K562 (cell line): ENCODE results near the gene TADA1. TPM values are rescaled to one million over a fixed set of nuclear protein-coding genes. Genes with fewer than 3 reads are reported as not detected.

ENCODE experiments used
- BHLHE40 ChIP-seq: IDR thresholded peaks from 2 replicates; pipeline ENCODE4 v1.6.1; 2011; ENCODE audit warnings: low read length, improper control_type of control experiment
- BRF1 ChIP-seq: IDR thresholded peaks from 3 replicates; pipeline ENCODE4 v1.6.1; 2011; ENCODE audit warnings: borderline replicate concordance, mild to moderate bottlenecking; ENCODE audit not compliant: insufficient read length; ENCODE audit errors: extremely low read depth
- C11orf30 ChIP-seq: fragments of 450-650 bp; IDR thresholded peaks from 2 replicates; pipeline ENCODE4 v1.6.1; 2016; ENCODE audit warnings: low read depth, mild to moderate bottlenecking
- CHD2 ChIP-seq: IDR thresholded peaks from 2 replicates; pipeline ENCODE4 v1.6.1; 2011; ENCODE audit warnings: low read depth, low read length
- CLOCK ChIP-seq: fragments of 250-450 bp; sonication (Bioruptor Pico); IDR thresholded peaks from 2 replicates; pipeline ENCODE4 v1.4.0; 2020; ENCODE audit warnings: mild to moderate bottlenecking, moderate library complexity, borderline replicate concordance
- HDGF ChIP-seq: fragments of 450-650 bp; IDR thresholded peaks from 2 replicates; pipeline ENCODE4 v1.6.1; 2016
- HMG20A ChIP-seq: fragments of 450-650 bp; formaldehyde crosslinking; conservative IDR thresholded peaks from 2 replicates; pipeline ENCODE4 v1.4.0; 2020; ENCODE audit warnings: mild to moderate bottlenecking, mixed read lengths
- LEF1 ChIP-seq: fragments of 450-650 bp; IDR thresholded peaks from 2 replicates; pipeline ENCODE4 v1.6.1; 2016; ENCODE audit warnings: mild to moderate bottlenecking
- MECOM ChIP-seq: fragments of 250-450 bp; sonication (Bioruptor Pico); IDR thresholded peaks from 2 replicates; pipeline ENCODE4 v1.8.0; 2022; ENCODE audit warnings: inconsistent platforms
- MIER1 ChIP-seq: fragments of 450-650 bp; IDR thresholded peaks from 2 replicates; pipeline ENCODE4 v1.6.1; 2016; ENCODE audit warnings: antibody characterized with exemption, mild to moderate bottlenecking, low read depth
- MTF1 ChIP-seq: fragments of 250-450 bp; sonication (Bioruptor Pico); IDR thresholded peaks from 2 replicates; pipeline ENCODE4 v1.9.0; 2021; ENCODE audit warnings: moderate library complexity, mild to moderate bottlenecking, inconsistent platforms, borderline replicate concordance
- OTX1 ChIP-seq: fragments of 450-650 bp; formaldehyde crosslinking; IDR thresholded peaks from 2 replicates; pipeline ENCODE4 v1.4.0; 2022; ENCODE audit warnings: mild to moderate bottlenecking
- PCBP1 ChIP-seq: fragments of 200-400 bp; formaldehyde crosslinking; IDR thresholded peaks from 2 replicates; pipeline ENCODE4 v1.6.1; 2018; ENCODE audit warnings: mild to moderate bottlenecking, low read depth, low read length; ENCODE audit not compliant: poor library complexity, severe bottlenecking
- PRPF4 ChIP-seq: fragments of 200-400 bp; formaldehyde crosslinking; IDR thresholded peaks from one replicate; pipeline ENCODE4 v1.6.1; 2017; ENCODE audit warnings: low read length, low read depth, mild to moderate bottlenecking; ENCODE audit not compliant: insufficient read depth, poor library complexity, severe bottlenecking
- RAD51 ChIP-seq: fragments of 450-650 bp; IDR thresholded peaks from 2 replicates; pipeline ENCODE4 v1.7.1; 2016; ENCODE audit warnings: low read depth, mild to moderate bottlenecking, borderline replicate concordance
- RB1 ChIP-seq: fragments of 450-650 bp; IDR thresholded peaks from 2 replicates; pipeline ENCODE4 v1.6.1; 2017; ENCODE audit warnings: low read depth, mild to moderate bottlenecking
- RBM25 ChIP-seq: fragments of 200-400 bp; formaldehyde crosslinking; IDR thresholded peaks from 2 replicates; pipeline ENCODE4 v1.6.1; 2018; ENCODE audit warnings: low read length, low read depth, moderate library complexity; ENCODE audit not compliant: severe bottlenecking
- SMAD2 ChIP-seq: fragments of 150-350 bp; IDR thresholded peaks from 2 replicates; pipeline ENCODE4 v1.6.1; 2014; ENCODE audit warnings: low read depth, mild to moderate bottlenecking, low read length
- THAP7 ChIP-seq: fragments of 250-450 bp; sonication (Bioruptor Pico); IDR thresholded peaks from 2 replicates; pipeline ENCODE4 v1.5.0; 2021
- THRB ChIP-seq: fragments of 450-650 bp; formaldehyde crosslinking; conservative IDR thresholded peaks from 2 replicates; pipeline ENCODE4 v1.4.0; 2022; ENCODE audit warnings: mild to moderate bottlenecking, missing genetic modification characterization
- YBX1 ChIP-seq: fragments of 450-650 bp; IDR thresholded peaks from 2 replicates; pipeline ENCODE4 v1.7.1; 2016; ENCODE audit warnings: mild to moderate bottlenecking
- ZNF23 ChIP-seq: fragments of 250-450 bp; sonication (Bioruptor Pico); IDR thresholded peaks from 2 replicates; pipeline ENCODE4 v1.4.0; 2020; ENCODE audit warnings: mild to moderate bottlenecking
- ZNF24 ChIP-seq: fragments of 450-650 bp; IDR thresholded peaks from 2 replicates; pipeline ENCODE4 v1.6.1; 2016
- ZNF780A ChIP-seq: fragments of 250-450 bp; sonication (Bioruptor Pico); IDR thresholded peaks from 2 replicates; pipeline ENCODE4 v1.5.0; 2021; ENCODE audit warnings: mild to moderate bottlenecking
- ZSCAN32 ChIP-seq: fragments of 450-650 bp; formaldehyde crosslinking; IDR thresholded peaks from 2 replicates; pipeline ENCODE4 v1.4.0; 2020; ENCODE audit warnings: mild to moderate bottlenecking, moderate library complexity
- polyA plus RNA-seq, 8 experiments: library from polyadenylated mRNA; depleted of rRNA in 4 of 8; stranded (reverse) in 5 of 8; unstranded in 3 of 8; fragments of >200 nt; fragmentation: Nextera tagmentation in 2 of 8; fragmentation: Illumina TruSeq in 1 of 8; extraction: Ambion mirVana in 2 of 8; extraction: Trizol in 1 of 8; gene quantifications; 2 replicates each; pipeline versions ENCODE4 v1.2.1 to v1.2.3, GENCODE V29; 2011 to 2014; ENCODE audit warnings: inconsistent platforms in 1 of 8, missing spikeins in 1 of 8
- total RNA-seq, 7 experiments: library from RNA; depleted of rRNA in 6 of 7; stranded (reverse); fragments of >200 nt in 6 of 7; fragmentation: Illumina TruSeq in 2 of 7; extraction: Trizol in 2 of 7; gene quantifications; 2 replicates each; pipeline versions ENCODE4 v1.2.1 to v1.2.3, GENCODE V29; 2011 to 2021; ENCODE audit warnings: low replicate concordance in 1 of 7

The TADA1 gene
- total and polyA plus RNA-seq, 9 of the 15 experiments (the other 6 are each of a cell fraction or from before 2014, with no cell fraction given) = 15.9 to 76.5 (median 28.7) TPM

GRCh38 chr1:166875734-166876539 is at the start of gene TADA1 (continued):
- no peak for TF ChIP-seq SMAD2
- no peak for TF ChIP-seq OTX1 (CRISPR knock-in tag)
- no peak for TF ChIP-seq BRF1
- no peak for TF ChIP-seq HMG20A (CRISPR knock-in tag)
- TF ChIP-seq MIER1 = no peak
- TF ChIP-seq RBM25 = no peak
- TF ChIP-seq HDGF = no peak
- no peak for TF ChIP-seq ZNF24
- TF ChIP-seq LEF1 = peak; percentile 78; the same call in 1 of the 2 replicates
- no peak for TF ChIP-seq MTF1 (CRISPR knock-in tag)
- TF ChIP-seq CLOCK (CRISPR knock-in tag) = no peak
- TF ChIP-seq ZSCAN32 (CRISPR knock-in tag) = no peak
- 0 out of 2 replicates have a peak, but pooled peaks have one; percentile 32 for TF ChIP-seq CHD2
- TF ChIP-seq C11orf30 = peak; percentile 54; the same call in 1 of the 2 replicates
- no peak for TF ChIP-seq ZNF780A (CRISPR knock-in tag)
- peak; percentile 97 for TF ChIP-seq BHLHE40
- TF ChIP-seq PRPF4 = no peak
- TF ChIP-seq PCBP1 = peak; percentile 42
- TF ChIP-seq MECOM (CRISPR knock-in tag) = no peak
- no peak for TF ChIP-seq THAP7
- no peak for TF ChIP-seq THRB (CRISPR knock-in tag)
- TF ChIP-seq RAD51 = peak; percentile 100
- TF ChIP-seq ZNF23 = no peak
- TF ChIP-seq RB1 = peak; percentile 96; the same call in 1 of the 2 replicates
- TF ChIP-seq YBX1 = no peak
